Muscle of back (tissue), 13 donors: ENCODE data around the gene ETV5. TPM values are rescaled to one million over a fixed set of nuclear protein-coding genes. Genes with fewer than 3 reads are reported as not detected.

ENCODE experiments used
- DNase-seq, 3 donors: peaks; one replicate each; pipeline versions ENCODE4 v3.0.0 to v3.0.0-alpha.2; 2013
- long read RNA-seq, 9 donors: transcript quantifications; one replicate each; lab custom pipeline, GENCODE V29; 2026
- polyA plus RNA-seq, 10 donors: library from polyadenylated mRNA; unstranded; fragments of 120-200 nt; gene quantifications; one replicate each; pipeline ENCODE4 v1.2.1, GENCODE V29; 2013; ENCODE audit not compliant: insufficient read length in 10 of 10

The ETV5 gene
- polyA plus RNA-seq: 10 to 100 TPM; 20.9 to 33.4 (median 29.9) TPM
- long read RNA-seq, donor 1, full-length matches to known transcripts: 2 of 2 reads
- long read RNA-seq, donor 1, partial matches to known transcripts: 0 of 2 reads
- long read RNA-seq, donor 1, other reads (novel, unspliced or antisense): 0 of 2 reads
- long read RNA-seq, donor 2, full-length matches to known transcripts: 6 of 6 reads
- long read RNA-seq, donor 2, partial matches to known transcripts: 0 of 6 reads
- long read RNA-seq, donor 2, other reads (novel, unspliced or antisense): 0 of 6 reads
- long read RNA-seq, donor 3: 0 reads
- long read RNA-seq, donor 4, partial matches to known transcripts: 0 of 1 reads
- long read RNA-seq, donor 4, other reads (novel, unspliced or antisense): 0 of 1 reads
- long read RNA-seq, donor 5, full-length matches to known transcripts: 6 of 6 reads
- long read RNA-seq, donor 5, partial matches to known transcripts: 0 of 6 reads
- long read RNA-seq, donor 5, other reads (novel, unspliced or antisense): 0 of 6 reads
- long read RNA-seq, donor 6, full-length matches to known transcripts: 9 of 14 reads
- long read RNA-seq, donor 6, partial matches to known transcripts: 5 of 14 reads
- long read RNA-seq, donor 6, other reads (novel, unspliced or antisense): 0 of 14 reads
- long read RNA-seq, donor 7, full-length matches to known transcripts: 1 of 1 reads
- long read RNA-seq, donor 7, partial matches to known transcripts: 0 of 1 reads
- long read RNA-seq, donor 7, other reads (novel, unspliced or antisense): 0 of 1 reads
- long read RNA-seq, donor 8, partial matches to known transcripts: 0 of 2 reads
- long read RNA-seq, donor 8, other reads (novel, unspliced or antisense): 0 of 2 reads
- long read RNA-seq, donor 9, partial matches to known transcripts: 0 of 3 reads
- long read RNA-seq, donor 9, other reads (novel, unspliced or antisense): 0 of 3 reads

DNA sequence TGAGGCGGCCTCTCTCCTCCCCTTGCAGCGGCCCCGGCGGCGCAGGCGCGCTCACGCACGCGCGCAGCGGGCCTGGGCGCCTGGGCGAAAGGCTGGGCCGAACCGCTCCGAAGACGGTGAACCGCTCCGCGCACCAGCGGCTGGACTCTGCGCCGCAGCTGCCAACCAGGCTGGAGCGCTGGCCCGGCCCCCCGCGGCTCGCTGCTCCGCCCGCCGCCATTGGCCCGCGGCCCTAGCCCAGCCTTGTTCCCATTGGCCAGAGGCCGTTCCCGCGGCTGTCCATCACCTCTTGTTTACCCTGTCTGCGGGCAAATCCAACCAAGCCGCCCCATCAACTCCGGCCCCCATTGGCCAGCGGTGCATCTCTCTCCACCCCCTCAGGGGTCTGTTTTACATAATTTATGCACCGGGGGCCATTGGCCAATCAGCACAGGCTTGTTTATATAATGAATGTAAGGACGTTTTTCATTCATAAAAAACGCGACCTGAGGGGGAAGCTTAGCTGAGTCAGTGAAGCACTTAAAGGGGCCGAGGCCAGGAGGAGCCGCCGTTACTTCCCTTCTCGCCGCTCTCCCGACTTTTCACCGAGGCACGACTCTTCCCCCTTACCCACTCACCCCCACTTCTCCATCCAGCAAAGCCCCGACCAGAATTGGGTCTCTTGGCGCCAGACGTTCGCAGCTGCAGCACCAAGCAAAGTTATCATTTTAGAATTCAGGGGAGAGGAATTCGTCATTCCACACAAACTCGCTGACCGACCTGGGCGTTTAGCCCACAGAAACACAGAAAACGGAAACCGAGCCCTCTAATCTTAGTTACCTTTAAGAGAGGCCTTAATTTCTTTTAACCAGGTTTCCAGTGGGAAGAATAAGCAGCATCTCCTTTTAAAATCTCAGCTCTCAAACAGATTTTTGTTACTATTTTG, at the start of gene ETV5:
Gene ETV5, minus strand, starts transcription at position 149 of the 925 bp plus-strand sequence. CDS start 3,221 bp downstream, outside the sequence.
- DNase-seq: peak; percentile 98 to 100 (median 99)

DNA sequence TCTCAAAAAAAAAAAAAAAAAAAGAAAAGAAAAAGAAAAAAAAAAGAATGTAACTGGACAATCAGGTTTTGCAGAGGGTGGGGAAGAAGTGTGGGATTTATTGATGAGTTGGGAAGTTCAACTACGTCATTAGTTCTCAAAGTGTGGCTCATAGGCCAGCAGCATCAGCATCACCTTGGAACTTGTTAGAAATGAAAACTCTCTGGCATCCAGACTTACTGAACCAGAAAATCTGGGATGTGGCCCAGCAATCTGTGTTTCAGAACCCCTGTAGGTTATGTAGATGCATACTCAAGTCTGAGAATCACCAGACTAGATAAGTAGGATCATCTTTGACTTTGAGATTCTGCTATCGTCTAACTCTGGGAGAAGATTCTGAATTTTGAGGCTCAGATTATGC, 45.8 kb upstream of the ETV5 start:
- DNase-seq: no peak

DNA sequence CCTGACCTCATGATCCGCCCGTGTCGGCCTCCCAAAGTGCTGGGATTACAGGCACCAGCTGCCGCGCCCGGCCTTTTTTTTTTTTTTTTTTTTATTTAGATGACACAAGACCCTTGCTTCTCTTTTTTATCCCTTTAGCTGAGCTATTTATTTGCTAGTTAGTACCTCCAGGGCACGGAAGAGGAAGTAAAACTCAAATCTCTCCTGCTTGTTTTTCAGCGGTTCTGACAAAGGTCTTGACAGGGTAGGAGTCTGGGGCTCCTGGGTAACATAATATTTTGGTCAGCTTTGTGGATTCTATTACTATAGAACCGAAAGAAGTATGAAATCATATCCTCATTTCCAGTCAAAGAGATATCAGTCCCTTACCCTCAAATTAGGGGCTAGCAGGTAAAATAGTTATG, 44.0 kb upstream of the ETV5 start:
- no peak for DNase-seq

DNA sequence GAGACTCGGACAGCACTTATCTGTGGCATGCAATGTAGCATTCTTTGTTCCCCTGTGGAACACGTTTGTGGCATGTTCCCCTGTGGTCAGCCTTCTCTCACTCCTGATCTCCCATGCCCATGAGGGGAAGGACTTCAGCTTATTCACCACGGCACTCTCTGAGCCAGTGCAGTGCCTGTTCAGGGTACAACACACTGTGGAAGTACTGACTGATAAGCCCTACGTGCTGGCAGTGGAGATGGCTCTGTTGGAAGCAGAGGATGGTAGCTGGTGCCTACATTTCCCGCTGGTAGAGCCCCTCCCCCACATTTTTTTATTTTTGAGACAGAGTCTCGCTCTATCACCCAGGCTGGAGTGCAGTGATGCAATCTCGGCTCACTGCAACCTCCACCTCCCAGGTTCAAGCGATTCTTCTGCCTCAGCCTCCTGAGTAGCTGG, 43.5 kb upstream of the ETV5 start:
- DNase-seq: no peak

DNA sequence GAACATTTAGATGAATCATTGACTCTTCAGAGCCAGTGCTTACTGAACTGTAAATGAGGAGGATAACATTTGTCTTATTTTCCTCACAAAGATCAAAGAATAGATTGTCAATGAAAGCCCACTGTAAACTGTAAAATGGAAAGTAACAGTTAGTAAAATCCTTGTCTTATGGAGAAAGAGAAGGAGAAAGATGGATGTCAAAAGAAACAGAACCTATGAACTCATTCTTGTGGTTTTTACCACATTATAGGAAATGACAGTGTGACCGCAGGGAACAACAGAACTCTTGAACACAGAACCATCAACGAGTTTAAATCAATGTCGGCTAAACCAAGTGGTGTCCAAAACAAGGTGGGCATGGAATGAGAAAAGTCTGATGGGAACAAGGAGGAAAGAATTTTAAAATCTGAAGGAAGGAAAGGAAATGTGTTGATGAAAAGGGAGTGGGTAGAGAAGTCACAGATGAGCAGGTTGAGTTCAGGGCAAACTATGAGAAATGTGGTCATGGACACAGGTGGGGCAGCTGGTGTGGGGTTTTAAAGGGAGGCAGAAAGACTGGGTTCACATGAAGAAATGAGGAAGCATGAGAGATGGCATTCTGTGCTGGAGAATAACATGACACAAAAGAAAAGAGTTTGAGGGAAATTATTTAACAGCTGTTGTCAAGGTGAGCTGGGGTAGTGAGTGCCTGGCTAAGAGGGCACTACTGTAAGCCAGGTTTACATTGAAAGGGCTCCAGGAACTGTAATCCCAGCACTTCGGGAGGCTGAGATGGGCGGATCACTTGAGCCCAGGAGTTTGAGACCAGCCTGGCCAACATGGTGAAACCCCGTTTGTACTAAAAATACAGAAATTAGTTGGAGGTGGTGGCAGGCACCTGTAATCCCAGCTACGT, 42.4 kb upstream of the ETV5 start:
- DNase-seq: no peak

DNA sequence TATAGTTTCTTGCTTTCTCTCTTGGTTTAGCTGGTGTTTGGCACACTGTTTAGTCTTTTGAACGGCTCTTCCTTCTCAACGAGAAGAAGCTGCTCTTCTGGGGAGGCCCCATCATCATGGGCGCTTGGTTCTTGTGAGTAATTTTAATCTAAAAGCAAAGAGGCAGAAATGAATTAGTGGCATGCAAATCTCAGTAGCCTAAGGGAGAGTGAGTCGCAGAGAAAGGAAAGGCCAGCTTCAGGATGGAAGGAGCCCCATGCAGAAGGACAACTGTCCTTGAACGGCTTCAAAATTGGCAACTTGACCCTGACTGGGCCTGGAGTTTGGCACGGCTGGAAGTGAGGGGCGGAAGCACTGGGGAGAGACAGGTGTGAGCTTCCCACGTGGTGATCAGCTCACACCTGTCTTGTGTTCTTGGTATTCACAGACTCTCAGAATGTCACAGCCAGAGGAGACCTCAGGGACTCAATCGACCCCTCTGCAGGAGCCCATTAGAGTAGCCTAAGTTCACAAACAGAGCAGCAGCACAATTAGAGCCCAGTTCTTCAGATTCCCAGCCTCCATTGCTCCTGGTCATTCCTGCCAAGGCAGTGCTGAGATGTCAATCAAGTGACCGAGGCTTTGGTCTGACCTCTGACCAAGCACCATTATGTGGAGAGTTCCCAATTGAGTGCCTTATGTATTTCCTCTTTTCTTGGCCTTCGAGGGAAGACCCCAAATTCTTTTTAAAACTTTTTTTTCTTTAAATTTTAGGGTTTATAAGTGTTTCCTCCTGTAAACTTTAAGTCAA, 41.3 kb upstream of the ETV5 start:
- no peak for DNase-seq

DNA sequence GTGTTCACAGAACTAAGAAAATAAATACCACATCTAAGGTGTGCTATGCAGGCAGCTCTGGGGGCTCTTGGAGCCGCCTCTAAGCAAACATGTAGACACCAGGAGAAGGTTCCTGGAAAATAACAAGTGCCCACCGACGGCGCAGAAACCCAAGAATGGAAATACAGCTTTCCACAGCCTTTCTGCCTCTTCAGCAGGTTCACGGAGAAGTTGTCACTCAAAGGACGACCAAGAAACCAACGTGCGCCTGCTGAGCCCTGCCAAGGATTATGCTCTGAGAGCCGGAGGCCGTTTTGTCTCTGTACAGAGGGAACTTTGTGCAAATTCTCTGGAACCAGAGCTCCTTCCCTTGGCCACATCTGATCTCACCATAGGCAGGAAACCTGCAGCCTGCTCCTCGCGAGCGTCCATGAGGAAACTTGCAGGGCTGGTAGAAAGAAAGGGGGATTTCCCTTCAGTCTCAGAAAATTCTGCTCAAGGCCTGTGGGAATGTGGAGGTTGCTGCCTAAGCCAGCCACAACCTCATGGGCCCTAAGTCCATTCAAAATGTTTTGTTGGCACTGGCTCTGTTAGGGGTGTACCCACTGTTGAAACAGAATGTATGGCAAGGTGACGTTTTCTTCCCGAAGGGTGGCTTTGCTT, 40.6 kb upstream of the ETV5 start:
- DNase-seq: no peak

DNA sequence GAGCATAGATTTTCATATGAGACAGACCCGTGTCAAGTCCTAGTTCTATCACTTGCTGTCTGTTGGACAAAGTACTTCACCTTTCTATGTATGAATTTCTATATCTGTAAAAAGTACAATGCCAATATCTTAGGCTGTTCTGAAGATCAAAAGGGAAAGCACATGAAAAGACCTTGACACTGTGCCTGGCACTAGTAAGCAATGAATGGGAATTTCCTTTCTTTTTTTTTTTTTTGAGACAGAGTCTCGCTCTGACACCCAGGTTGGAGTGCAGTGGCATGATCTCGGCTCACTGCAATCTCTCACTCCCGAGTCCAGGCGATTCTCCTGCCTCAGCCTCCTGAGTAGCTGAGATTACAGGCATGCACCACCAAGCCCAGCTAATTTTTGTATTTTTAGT, 35.4 kb upstream of the ETV5 start:
- no peak for DNase-seq

DNA sequence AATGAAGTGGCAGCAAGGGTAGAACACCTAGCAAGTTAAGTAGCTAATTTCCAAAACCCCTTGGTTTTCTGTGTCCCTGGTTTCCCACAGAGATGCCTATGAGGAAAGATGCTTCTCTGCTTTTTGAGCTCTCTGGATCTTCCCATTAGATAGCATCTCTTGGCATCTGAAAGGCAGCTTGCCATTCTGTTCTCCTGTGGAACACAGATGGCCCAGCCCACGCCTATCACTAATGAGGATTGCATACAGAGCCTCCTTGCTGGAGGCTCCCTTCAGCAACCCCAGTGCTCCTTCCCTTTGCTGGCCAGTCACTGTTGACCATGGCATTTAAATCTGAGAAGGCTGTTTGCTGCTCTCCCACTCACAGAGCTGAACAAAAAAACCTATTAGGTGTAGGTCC, 34.4 kb upstream of the ETV5 start:
- no peak for DNase-seq

DNA sequence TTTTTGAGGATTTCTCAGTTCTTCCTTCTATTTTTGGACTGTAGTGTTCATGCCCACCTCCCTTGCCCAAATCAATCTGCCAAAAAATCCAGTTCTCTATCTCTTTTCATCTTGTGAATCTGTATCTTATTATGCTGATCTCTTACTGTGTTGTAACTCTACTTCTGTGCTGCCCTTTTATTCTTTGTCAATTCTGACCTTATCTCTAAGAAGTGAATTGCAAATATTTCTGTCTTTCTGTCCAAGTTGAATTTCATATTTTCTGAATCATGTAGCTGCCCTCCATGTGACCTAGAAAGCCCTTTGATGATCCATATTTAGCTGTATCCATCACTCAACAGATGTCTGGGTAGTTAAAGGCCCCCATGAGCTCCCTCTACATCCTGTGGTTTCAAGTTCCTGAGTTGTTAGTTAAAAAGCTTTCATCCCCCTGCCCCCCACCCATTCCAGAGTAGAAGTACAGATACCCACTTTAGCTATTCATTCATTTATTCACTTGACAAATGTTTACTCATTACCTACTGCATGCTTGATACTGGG, 33.6 kb upstream of the ETV5 start:
- no peak for DNase-seq

DNA sequence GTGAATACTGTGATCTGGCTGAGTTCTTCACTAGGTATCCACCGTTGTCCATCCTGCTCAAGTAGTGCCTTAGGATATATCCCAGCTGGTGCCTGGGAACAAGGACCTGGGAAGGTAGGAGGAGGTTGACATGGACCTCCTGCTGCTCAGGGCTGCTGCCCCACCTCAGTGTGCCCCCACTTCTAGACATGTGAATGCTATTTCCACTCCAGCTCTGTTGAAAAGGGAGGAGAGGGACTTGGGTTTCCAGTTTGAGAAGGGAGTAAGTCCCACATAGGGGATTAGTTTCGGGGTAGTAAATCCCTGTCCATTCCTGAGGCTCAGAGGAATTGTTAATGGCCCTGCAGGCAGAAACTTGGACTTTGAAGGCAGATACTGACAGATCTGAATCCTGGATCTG, 32.9 kb upstream of the ETV5 start:
- no peak for DNase-seq

DNA sequence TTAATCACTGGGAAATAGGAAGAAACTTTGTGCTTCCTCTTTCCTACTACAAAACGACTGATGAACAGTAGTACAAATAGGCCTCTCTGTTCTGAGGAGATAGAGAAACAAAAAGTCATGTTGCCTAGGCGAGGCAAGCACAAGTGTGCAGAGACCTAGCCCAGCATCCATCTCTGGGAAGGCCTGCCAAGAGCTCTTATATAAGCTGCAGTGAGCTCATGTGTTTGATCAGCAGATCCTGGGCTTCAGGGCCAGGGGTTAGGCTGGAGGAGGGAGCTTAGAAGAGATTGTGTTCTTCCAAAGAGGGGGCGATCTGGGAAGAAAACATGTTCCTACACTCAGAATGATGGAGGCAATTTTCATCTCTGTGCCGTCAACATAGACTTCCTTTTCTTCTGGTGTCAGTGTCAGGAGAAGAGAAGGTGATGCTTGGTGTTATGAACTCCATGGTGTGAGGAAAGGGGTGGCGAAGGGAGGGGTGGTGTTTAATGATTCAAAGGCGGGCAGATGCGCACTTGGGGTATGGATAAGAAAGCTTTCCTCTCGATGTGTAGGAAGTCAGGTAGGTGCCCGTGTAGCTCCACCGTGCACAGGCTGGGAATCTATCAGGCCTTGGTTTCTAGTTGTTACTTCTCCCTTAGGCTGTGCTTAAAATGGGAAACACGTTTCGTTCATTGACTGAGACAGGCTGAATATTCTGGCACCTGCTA, 29.5 kb upstream of the ETV5 start:
- DNase-seq: no peak

DNA sequence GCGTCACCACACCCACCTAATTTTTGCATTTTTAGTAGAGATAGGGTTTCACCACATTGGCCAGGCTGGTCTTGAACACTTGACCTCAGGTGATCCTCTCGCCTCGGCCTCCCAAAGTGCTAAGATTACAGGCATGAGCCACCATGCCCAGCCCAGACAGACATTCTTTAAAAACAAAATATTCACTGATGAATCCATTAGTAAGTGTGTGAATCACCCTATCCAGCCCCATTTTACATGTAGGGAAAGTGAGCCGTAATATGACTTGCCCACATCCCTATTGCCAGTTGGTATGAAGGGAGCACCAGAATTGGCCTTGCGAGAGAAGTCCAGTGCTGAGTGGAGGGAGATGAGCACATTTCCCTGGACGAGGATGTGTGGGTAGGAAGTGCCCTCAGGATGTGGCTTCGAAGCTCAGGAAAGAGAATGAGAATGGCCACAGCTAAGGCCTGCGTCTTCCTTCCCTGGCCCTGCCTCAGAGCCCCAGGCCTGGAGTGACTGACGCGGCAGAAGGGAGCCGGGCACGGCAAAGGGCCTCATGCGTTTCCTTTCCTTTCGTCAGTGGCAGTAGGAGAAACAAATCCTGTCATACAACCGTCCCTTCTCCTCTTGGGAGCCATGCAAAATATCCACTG, 28.3 kb upstream of the ETV5 start:
- no peak for DNase-seq

DNA sequence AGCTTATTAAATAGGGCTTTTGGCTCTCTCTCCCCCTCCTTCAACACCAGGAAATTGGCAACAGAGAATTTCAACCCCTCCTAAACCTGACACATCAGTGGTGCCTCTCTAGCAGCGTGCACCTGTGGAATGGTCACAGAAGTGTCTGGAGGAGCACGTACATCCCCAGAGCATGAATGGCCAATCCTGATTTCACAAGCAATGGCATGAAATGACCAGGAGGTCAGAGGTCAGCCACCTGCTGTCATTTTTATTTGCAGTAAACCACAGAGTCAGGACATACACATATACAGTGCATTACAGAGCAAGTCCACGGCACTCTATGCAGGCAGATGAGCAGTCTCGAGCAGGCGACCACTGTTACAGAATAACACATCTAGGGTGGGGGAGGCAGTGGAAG, 25.1 kb upstream of the ETV5 start:
- DNase-seq: no peak

DNA sequence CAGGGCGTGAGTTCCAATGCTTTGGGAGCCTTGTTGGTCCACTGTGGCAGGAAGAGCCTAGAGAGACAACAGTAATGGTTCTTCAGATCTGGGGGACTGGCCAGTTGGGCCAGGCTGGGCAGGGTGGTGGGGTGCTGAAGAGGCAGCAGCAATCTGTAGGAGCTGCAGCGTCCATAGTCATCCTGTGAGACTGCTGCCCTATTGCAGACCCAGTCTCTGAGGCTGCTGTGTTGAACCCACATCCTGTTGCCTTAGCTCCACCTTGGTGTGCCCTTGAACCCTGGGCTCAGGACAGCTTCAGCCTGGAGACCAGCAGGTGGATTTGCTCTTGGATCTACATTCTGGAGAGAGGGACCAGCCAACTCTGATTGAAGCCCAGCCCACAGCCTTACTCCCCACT, 23.6 kb upstream of the ETV5 start:
- DNase-seq: no peak

DNA sequence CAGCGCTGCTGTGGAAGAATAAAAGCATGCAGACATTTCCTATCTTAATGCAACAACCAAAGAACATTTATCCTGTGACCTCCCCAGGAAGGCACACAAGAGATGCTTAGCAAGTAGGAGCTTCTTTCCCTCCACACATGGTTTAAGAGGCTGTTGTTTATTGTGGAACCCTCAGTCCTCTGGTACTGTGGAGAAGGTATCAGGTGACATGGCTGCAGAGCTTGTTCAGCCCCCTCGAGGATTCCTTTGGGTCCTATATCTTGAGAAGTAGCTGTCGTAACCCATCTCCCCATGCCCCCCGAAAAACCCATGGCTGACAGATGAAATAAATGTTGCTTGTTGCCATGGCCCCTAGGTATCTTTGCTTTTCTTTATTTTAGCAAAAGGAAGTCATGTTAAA, 20.3 kb upstream of the ETV5 start:
- DNase-seq: no peak

DNA sequence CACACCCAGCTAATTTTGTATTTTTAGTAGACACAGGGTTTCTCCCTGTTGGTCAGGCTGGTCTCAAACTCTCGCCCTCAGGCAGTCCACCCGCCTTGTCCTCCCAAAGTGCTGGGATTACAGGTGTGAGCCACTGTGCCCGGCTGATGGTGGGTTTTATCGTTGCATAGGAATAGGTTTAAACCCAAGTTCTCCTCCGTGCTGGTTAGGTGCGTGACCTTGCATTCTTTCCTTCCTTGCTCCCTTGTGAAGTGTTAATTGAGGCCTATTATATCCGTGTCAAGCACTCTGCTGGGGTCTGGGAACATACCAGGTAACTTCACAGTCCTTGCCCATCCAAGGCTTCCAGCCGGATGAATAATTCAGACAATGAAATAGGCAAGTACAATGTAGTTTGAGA, 19.3 kb upstream of the ETV5 start:
- DNase-seq: no peak

DNA sequence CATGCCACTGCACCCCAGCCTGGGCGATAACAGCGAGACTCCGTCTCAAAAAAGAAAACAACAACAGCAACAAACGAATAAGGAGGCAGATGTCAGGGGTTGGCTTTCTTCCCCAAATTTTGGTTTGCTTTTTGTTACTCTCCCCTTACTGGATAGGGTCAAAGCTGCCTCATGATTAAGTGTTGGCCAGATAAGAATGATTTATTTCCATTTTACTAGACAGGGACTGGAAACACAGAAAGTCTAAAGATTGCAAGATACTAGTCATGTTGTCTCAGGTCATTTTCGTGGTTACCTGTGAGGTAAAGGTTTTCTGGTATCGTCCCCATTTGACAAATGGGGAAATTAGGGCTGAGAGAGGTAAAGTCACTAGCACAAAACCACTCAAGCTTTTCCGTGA, 18.6 kb upstream of the ETV5 start:
- DNase-seq: no peak
